Measurements from ENCODE around the gene FOXA3. TPM values are rescaled to one million over a fixed set of nuclear protein-coding genes. Genes with fewer than 3 reads are reported as not detected.
A peak's percentile ranks its signal among the peaks of the same experiment; 100 is the strongest.
"Not testable (repeated sequence)": the region's sequence is repeated elsewhere in the genome, so short reads cannot be mapped to it uniquely, and the experiment has no call there.

The FOXA3 gene
- total RNA-seq, 1 donor from 2014 or later = not detected

DNA sequence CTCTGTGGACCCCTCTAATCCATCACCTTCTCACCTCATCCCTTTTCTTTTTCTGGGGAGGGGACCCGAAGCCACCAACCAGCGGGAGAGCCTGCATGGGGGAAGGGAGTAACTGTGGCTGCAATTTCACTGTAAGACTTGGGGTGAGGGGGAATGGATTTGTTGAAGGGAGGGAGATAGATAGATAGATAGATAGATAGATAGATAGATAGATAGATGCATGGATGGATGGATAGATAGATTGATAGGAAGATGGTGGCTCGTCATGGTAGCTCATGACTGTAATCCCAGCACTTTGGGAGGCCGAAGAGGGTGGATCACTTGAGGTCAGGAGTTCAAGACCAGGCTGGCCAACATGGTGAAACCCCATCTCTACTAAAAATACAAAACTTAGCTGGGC lies 3.1 kb downstream of the FOXA3 start:
- intact Hi-C loops (cut with DNase I); ATAC-seq; DNase-seq (ENCODE audit: low spot score): not testable (repeated sequence)

DNA sequence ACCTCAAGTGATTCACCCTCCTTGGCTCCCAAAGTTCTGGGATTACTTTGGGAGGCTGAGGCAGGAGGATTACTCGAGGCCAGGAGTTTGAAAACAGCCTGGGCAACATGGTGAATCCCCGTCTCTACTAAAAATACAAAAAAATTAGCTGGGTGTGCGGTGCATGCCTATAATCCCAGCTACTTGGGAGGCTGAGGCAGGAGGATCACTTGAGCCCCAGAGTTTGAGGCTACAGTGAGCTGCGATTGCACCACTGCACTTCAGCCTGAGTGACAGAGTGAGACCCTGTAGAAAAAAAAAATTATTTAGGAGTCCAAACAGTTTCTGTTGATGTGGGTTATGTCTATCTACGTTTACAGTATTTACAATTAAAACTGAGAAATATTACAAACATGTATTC lies 6.7 kb downstream of the FOXA3 start:
- DNase-seq (ENCODE audit: low spot score) (no peak), ATAC-seq (no peak)
- intact Hi-C loops (cut with DNase I) = no loop called here

DNA sequence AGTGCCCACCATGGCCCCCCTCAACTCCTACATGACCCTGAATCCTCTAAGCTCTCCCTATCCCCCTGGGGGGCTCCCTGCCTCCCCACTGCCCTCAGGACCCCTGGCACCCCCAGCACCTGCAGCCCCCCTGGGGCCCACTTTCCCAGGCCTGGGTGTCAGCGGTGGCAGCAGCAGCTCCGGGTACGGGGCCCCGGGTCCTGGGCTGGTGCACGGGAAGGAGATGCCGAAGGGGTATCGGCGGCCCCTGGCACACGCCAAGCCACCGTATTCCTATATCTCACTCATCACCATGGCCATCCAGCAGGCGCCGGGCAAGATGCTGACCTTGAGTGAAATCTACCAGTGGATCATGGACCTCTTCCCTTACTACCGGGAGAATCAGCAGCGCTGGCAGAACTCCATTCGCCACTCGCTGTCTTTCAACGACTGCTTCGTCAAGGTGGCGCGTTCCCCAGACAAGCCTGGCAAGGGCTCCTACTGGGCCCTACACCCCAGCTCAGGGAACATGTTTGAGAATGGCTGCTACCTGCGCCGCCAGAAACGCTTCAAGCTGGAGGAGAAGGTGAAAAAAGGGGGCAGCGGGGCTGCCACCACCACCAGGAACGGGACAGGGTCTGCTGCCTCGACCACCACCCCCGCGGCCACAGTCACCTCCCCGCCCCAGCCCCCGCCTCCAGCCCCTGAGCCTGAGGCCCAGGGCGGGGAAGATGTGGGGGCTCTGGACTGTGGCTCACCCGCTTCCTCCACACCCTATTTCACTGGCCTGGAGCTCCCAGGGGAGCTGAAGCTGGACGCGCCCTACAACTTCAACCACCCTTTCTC lies 8.2 kb downstream of the FOXA3 start:
- intact Hi-C loops (cut with DNase I) = no loop called here
- no peak for ATAC-seq
- no peak for DNase-seq (ENCODE audit: low spot score)

DNA sequence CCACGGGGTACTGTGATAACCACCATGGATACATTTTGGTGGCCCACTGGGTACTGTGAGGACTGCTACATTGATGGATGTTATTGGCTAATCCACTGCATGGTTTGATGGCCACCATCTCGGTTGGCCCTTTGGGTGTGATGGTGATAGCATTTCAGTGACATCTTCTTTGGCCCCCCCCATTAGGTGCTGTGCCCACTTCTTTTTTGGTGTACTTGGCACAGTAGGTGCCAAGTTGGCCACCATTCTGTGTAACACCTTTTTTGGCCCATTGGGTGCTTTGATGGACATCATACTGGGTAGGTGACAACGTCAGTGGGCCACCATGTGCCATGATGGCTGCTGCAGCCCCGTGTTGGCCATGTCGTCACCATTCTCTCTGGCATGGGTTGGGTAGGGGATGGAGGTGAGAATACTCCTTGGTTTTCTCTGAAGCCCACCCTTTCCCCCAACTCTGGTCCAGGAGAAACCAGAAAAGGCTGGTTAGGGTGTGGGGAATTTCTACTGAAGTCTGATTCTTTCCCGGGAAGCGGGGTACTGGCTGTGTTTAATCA lies 9.2 kb downstream of the FOXA3 start:
- intact Hi-C loops (cut with DNase I) = no loop called here
- DNase-seq (ENCODE audit: low spot score) = no peak
- no peak for ATAC-seq

DNA sequence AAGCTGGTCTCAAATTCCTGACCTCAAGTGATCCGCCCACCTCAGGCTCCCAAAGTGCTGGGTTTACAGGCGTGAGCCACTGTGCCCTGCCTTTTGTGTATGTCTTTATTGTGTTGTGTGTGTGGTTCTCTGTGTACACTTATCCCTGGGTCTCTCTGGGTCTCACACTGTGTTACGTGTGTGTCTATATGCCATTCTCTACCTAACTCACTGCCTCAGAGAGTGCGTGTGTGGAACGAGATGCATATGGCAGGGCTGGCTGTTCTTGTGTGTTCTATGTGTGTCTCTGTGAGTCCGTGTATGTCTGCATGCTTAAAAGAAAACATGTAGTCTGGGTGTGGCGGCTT lies 10.5 kb downstream of the FOXA3 start:
- ATAC-seq (no peak), DNase-seq (ENCODE audit: low spot score) (no peak)
- intact Hi-C loops (cut with DNase I) = no loop called here

DNA sequence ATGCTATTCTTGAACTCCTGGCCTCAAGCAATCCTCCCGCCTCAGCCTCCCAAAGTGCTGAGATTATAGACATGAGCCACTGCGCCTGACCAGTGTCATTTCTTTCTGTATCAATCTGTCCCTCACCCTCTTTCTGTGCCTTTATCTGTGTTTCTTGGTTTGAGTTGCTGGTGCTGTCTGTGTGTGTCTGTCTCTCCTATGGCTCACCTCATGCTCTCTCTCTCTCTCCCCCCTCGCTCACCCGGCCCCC lies 12.0 kb downstream of the FOXA3 start:
- intact Hi-C loops (cut with DNase I) = no loop called here
- peak; percentile 18 for ATAC-seq
- DNase-seq (ENCODE audit: low spot score) = no peak

DNA sequence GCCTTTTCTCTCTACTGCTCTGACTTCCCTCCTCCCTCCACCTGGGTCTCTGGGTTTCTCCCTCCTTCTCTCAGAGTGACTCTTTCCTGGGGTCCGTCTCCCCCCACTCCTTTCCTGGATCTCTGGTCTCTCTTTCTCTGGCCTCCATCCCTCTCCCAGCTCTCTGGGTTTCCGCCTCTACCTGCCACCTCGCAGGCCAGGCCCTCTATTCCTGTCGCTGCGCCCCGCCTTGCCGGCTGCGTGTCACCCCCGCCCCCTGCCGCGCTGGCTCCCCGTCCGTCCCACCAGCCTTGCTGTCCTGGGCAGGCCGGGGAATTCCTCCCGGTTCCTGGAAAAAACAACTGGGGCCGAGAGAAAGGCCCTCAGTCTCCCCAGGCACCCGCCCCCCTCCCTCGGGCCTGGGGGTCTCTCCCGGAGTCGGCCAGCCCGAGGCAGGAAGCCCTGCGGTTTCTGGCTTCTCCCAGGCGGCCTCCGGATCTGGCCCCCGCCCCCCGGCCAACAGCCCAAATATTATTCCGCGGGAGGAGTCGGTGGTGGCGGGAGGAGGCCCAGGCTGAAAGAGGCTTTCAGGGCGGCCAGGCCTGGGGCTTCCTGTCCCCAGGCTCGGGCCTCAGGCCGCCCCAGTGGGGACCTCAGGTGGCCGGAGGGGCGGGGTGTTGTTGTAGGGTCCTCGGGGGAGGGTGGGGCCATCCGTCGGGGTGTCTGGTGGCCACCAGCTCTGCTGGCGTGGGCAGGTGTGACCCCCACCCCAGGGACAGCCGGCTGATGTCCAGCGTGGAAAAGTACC lies 12.5 kb downstream of the FOXA3 start:
- intact Hi-C loops (cut with DNase I) = no loop called here
- ATAC-seq = peak; percentile 66
- DNase-seq (ENCODE audit: low spot score) = no peak

DNA sequence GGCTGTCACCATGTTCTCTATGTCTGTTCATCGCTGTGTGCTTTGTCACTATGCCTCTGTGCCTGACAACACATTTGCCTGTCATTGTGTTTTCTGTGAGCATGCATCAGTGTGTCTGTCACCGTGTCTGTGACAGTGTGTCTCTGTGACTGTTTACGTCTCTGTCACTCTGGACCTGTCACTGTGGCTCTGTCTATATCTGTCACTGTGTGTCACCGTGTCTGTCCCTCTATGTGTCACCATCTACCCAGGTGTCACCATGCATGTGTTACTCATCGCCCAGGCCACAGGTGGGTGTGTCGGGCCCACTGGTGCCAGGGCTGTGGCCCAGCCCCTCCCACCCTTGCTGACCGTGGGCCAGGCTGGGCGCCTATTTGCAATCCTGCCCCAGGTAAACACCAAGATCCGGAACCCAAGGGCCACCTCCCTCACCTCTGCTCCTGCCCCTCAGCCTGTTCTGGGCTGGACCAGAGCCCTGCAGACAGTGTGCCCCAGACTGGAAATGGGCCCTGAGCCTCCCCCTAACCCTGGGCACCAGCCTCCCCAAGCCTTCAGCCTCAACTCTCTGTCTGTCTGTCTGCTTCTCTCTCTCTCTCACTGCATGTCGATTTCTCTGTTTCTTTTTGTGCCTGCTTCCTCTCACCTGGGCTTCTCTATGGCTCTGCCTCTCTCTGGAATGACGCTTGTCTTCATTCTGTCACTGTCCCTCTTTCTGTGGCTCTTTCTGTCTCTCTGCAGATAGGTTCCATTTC lies 14.1 kb downstream of the FOXA3 start:
- DNase-seq (ENCODE audit: low spot score) = no peak
- no peak for ATAC-seq
- intact Hi-C loops (cut with DNase I) = no loop called here

DNA sequence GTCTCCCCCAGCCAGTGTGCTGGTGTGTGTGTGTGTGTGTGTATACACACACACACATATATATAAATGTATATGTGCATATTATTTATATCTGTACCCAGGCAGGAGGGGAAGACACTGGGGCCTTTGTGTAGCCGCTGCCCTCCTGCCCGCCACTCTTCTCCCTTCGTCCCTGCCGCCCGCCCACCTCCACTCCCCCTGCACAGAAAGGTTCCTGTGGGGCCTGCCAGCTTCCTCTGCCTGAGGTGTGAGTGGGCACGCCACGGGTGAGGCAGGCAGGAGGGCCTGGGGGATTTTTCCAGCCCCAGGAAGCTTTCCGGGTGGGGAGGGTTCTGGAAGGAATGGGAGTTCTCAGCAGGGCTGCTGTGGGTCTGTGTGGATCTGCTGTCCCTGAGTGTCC lies 14.9 kb downstream of the FOXA3 start:
- intact Hi-C loops (cut with DNase I) = no loop called here
- no peak for DNase-seq (ENCODE audit: low spot score)
- no peak for ATAC-seq

DNA sequence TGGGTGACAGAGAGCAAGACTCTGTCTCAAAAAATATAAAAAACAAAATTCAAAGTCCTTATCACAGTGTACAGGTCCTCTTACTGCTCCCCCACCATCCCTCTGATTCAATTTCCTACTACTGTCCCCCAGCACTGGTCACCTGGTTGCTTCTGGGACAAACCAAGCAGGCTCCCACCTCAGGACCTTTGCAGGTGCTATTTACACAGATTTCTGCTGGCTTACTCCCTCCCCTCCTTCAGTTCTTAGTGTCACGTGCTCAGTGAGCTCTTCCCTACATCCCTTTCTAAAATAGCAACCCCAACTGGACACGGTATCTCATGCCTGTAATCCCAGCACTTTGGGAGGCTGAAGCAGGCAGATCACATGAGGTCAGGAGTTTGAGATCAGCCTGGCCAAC lies 15.8 kb downstream of the FOXA3 start:
- no peak for ATAC-seq
- no peak for DNase-seq (ENCODE audit: low spot score)
- intact Hi-C loops (cut with DNase I) = no loop called here

DNA sequence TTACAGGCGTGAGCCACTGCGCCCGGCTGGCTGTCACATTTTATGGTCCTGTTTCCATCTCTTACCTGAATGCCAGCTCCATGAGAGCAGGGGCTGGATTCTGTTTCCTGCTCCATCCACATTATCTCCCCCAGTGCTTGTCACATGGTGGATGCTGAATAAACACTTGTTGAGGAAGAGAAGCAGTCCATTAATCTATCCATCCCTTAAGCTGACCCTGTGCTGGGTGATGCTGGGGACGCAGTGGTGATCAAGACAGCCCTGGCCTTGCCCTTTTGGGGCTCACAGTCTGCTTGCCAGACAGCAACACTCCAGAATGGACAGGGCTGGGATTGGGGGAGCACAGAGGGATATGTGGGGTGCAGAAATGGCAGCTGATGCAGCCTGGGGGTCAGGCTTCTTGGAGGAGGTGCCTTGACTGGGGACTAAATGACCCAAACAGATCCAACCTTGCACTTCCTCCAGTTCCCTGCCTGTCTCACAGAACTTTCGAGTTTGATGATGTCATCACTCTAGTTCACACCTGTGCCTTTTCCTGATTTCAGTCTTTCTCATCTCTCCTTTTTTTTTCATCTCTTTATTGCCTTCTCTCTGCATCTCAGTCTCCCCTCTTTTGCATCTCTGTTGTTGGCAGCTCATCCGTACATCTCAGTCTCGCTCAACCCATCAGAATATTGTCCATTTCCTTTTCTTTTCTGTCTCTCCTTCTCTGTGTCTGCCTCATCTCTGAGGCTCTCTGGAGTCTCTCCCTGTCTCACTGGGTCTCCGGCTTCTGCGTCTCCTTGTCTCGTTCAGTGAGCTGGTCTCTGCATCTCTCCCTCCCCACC lies 17.2 kb downstream of the FOXA3 start:
- intact Hi-C loops (cut with DNase I) = no loop called here
- DNase-seq (ENCODE audit: low spot score) (no peak), ATAC-seq (no peak)

DNA sequence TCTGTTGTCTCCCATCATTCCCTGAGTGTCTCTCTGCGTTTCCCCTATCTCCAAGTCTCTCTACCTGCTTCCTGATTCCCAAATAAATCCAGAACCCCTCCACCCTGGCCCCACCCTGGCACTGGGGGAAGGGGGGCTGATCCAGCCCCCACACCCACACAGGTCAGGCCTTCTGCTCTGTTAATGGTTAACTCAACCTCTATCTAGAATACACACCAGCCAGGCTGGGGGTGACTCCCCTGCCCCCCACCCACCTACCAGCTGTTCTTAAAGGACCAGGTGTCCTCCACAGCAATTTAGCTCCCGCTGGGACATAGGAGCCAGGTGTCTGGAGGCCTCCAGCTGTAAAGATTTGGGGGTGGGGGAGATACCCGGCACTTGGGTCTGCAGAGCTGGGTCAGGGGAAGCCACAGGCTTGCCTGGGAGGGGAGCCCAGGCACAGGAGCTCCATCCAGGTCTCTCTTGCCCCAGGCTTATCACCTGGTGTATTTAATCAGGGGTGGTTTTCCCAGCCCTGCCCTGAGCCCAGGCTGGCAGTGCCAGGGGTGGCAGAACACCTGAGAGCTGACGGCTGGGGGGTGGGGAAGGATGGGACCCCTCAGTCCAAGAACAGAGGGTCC lies 17.9 kb downstream of the FOXA3 start:
- intact Hi-C loops (cut with DNase I) = no loop called here
- no peak for ATAC-seq
- DNase-seq (ENCODE audit: low spot score) = no peak

DNA sequence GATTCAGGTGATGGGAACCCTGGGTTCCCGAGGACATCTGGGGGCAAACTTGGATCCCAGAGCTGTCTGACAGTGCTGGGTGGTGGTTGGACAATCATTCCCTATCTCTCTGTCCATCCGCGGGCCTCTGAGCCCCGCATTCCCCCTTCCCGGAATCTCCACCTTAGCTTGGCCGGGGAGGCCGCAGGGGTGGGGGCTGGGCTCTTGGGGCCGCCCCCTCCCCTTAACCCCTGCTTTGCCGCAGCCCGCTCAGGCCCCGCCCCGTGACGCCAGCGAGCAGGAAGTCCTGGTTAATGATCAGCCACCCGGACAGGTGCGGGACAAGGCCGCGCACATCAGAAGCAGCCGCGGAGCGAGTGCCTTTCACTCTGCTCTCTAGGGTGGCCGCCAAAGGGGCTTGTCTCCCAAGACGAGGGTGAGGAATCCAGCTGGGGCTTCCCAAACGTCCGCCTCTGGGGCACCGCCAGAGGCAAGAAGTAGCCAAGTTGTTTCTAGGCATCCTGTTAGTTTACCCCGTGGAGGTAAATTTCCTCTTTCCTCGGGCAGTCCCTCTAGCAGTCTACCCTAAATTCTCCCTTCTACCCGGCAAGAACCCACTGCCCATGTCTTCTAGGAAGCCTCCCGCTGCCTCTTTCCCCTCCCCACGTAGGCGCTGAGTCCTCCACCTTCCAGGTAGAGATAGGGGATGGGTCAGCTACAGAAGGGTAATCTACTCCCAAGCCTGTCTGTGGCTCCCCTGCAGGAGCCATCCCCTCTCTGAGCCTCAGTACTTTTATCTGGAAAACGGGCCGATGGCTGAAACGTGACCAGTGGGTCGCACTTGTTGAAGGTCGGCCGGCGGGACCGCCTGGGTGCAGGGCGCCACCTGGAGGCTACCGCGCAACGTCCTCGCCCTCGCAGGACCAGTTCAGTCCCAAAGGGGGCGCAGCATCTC lies 18.8 kb downstream of the FOXA3 start:
- ATAC-seq (no peak), DNase-seq (ENCODE audit: low spot score) (peak; percentile 88)
- intact Hi-C loops (cut with DNase I) = no loop called here

DNA sequence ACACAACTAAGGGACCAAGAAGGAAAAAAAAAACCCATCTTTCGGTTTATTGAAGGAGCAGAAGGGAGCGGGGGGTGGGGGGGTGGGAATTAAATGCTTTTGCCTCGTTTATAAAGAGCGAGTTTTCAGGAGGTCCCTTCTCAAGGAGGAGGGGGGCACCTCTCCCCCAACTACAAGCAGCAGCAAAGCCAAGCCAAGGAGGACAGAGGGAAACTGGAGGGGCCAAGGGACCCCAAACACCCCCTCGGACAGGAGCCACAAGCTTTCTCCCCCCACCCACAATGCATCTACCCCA lies 19.4 kb downstream of the FOXA3 start:
- no peak for ATAC-seq
- intact Hi-C loops (cut with DNase I) = no loop called here
- DNase-seq (ENCODE audit: low spot score) = no peak

DNA sequence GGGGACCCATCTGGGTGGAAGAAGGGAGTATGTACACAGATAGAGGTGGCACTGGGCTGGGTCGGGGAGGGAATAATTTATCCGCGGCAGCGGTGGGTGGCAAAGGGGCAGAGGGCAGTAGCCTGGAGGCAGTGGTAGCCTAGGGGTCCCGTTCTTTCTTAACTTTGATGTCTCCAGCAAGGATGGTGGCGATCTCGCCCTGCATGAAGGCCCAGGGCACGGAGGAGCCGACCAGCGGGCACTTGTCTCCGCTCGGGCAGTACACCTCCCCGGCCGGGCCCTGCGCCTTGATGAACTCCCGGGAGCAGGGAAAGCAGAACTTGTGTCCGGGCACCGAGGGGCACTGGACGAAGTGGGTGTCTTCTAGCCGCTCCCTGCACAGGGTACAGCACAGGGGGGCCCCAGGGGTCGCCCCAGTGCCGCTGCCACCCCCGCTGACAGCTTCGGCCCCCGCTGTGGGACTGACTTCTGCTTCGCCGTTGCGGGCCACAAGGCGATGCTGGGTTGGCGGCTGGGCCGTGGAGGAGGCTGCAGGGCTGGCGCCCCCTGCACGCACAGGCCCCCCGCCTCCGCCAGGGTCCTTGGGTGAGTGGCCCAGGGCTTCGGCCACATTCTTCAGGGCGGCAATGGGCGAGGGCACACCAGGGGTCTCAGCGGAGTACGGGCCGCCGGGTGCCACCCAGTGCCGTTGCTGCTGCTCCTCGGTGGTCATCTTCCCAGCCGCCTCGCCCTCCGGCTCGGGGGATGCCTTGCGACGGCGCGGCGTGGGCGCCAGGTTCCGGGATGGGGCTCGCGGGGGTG lies 20.0 kb downstream of the FOXA3 start:
- intact Hi-C loops (cut with DNase I) = no loop called here
- no peak for ATAC-seq
- DNase-seq (ENCODE audit: low spot score) = no peak

DNA sequence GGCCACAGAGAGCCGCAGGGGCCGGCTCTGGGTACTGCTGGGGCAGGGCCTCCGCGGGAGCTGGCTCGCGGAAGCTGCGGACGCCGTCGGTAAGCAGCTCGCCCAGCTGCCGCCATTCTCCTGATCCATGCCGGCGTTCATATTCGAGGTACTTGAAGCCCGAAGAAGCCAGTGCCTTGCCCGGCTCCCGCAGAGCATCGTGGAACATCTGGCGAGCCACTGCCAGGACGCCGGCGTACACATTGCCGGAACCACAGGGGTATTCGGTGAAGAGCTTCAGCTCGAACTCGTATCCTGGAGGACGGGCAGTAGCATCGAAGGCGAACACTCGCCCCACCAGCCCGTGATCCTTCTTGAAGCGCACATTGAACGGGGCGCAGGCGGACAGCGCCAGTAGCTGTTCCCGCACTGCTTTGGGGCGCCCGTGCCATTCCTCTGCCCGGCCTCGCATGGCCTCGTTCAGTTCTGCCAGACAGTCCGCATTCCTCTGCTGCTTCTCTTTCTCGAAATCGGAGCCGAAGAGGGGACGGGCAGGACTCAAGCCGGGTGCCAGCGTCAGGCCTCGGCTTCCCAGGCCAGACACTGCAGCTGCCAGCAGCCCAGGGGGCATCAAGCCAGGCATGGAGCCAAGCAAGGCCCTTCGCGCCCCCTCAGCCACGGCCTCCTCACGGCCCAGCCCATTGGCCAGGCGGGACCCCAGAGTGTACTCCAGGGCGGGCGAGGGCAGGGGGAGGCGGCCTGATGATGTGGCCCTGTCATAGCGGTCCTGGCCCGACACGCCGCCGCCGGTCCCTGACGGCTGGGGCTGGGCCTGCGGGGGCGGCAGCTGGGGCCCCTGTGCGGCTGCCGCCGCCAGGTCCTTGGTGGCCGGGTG lies 20.8 kb downstream of the FOXA3 start:
- DNase-seq (ENCODE audit: low spot score) = no peak
- ATAC-seq = no peak
- intact Hi-C loops (cut with DNase I) = no loop called here
